Fibroblast of skin of scalp (primary cell): Measurements from ENCODE around the gene DDC.
"Not testable (repeated sequence)": the region's sequence is repeated elsewhere in the genome, so short reads cannot be mapped to it uniquely, and the experiment has no call there.

ENCODE experiments used
- DNase-seq: peaks from one replicate; pipeline ENCODE4 v3.0.0-alpha.2; 2013

DDC gene

DNA sequence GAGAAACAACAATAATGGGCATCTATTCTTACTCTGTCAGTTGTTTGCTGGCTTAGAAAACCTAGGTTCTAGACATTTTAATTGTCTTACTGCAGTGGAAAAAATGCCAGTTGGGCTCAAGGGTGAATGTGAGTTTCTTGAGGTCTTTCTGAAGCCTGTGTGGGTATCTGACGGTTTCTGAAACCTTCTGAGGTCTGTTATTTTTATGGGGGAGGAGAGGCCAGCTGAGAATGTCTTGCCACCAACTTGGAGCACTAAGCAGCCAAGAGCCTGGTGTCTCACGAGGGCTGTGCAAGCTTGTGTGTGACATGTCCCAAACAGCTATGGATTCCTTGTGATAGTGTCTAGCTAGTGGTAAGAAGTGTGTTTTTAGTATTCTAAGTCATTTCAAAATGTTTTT, 24.2 kb upstream of the DDC start:
- no peak for DNase-seq

DNA sequence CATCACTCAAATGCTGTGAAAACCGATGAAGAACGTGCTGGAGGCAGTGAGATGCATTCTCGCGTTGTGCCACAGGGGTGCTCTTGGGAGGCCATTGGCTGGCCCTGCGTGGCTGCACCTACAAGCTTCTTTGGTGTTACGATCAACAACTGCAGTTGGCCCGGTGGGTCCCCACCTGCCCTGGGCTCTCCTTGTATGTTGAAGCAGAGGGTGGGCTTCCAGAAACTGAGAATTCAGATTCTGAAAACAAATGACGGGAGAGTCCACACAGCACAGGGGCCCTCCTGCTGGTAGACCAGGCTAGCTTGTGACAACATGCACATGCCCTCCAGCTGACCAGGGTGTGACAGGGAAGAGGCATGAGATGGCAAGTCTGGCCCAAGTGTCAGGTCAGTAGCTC, 23.7 kb upstream of the DDC start:
- DNase-seq, result no peak

DNA sequence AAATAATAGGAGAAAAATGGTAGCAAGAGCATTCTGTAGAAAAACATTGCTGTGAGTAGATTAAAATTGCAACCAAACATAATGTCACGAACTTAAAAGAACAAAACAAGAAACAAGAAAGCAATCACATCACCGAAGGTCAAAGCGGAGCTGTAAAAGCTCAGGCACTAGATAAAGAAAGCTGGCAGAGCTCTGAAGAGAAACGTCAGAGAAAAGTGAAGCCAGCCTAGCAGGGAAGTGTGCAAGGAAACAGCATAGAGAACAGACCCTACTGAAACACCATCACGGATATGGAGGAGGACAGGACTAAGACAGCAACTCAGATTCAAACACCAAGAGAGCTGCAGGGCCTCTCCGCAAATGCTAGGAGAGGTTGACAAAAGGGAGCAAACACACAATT, 22.5 kb upstream of the DDC start:
- DNase-seq, result no peak

GRCh38 chr7:50584793-50585408, 19.7 kb upstream of the DDC start:
- no peak for DNase-seq

DNA sequence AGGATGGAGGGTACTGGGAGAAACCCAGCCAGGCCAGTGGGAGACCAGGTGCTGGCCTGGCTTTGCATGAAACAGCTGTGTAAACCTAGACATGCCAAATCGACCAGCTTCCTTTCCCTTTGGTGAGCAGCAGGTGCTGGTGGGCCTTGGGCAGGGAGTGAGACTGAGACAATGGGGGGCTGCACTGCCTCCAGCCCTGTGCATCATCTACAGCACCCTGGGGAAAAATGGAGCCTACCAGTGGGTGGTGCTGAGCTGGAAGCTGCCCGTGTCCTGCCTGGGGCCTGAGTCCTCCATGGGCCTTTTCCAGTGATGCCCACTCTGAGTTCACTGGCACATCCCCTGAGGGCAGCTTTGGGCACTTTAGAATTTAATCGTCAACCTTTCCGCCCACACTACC, 19.2 kb upstream of the DDC start:
- DNase-seq, result no peak

DNA sequence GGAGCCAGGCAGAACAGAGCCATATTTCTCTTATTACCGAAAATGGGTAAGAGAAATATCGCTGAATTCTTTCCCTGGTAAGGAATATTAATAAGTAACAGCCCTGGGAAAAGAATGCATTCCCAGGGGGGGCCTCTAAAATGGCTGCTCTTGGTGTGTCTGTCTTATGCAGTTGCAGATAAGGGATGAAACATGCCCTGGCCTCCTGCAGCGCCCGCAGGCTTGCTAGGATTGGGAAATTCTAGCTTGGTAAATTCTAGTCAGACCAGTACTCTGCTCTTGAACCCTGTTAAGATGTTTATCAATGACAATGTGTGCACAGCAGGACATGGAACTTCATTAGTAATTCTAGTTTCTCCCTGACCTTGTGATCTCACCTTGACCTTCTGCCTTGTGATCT, 18.1 kb upstream of the DDC start:
- not testable (repeated sequence) for DNase-seq

GRCh38 chr7:50582271-50582670, 17.1 kb upstream of the DDC start:
- not testable (repeated sequence) for DNase-seq

DNA sequence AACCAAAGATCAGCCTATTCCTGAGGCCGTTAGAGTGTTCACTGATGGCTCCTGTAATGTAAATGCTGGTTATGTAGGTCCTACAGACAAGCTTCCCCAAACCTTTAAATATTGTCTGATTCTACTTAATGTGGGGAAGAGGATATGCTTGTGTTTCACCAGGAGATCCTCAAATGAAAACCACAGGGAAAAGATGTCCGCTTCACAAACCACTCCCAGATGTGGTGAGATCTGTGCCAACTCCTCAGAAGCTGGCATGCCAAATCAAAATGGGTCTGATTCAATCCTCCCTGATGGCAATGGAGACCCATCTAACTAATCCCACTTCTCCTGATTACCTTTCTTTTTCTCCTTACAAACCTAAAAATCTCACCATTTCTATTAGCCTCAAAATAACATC, 15.5 kb upstream of the DDC start:
- not testable (repeated sequence) for DNase-seq

DNA sequence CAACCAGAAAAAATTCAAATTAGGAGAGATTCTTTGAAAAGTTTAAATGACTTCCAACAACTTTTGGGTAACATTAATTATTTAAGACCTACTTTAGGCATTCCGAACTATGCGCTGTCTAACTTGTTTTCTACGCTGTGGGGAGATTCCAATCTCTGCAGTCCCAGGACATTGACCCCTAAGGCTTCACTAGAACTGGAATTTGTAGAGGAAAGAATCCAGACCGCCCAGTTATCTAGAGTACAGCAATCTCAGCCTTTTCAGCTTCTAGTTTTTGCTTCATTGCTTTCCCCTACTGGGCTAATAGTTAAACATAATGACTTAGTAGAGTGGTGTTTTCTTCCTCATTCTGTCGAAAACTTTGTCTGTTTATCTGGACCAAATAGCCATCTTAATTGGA, 14.9 kb upstream of the DDC start:
- DNase-seq, result no peak

GRCh38 chr7:50578105-50578504, 12.9 kb upstream of the DDC start:
- not testable (repeated sequence) for DNase-seq

DNA sequence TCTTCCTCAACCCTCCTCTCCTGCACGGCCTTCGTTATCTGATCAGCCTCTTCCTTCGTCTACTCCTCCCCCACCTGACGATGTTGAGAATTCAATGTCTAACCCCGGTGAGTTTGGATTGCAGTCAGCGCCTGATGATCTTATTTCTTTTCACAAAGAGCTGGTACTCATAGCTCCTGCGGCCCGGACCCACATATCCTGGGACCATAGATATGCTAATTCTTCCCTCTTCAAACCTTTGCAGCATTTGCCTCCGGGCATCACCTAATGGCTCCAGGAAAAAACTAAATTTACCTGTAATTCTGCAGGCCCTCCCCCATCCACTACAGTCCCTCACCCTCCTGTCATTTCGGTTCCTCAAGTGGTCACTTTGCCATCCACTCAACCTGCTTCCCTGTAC, 12.4 kb upstream of the DDC start:
- DNase-seq, result no peak

GRCh38 chr7:50576388-50576787, 11.2 kb upstream of the DDC start:
- DNase-seq, result not testable (repeated sequence)

DNA sequence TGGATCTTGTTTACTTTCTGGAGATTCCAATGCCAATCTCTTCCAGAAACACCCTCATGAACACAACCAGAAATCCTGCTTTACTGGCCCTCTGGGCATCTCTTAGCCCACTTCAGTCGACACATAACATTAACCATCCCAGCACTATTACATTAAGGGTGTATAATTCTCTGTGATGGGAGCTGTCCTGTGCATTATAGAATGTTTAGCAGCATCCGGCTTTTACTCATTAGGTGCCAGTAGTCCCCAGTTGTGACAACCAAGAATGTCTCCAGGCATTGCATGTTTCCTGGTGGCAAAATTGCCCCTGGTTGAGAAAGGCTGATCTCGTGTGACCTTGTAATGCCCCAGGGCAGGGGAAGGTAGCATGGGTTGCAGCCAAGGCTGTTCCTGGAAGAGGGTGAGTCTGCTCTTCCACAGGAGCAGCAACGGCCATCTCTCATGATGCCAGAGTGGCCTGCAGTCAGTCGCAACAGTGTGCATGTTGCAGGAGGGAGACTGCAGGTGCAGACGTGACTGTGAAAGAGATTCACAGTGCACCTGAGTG, 2.6 kb upstream of the DDC start:
- no peak for DNase-seq

DNA sequence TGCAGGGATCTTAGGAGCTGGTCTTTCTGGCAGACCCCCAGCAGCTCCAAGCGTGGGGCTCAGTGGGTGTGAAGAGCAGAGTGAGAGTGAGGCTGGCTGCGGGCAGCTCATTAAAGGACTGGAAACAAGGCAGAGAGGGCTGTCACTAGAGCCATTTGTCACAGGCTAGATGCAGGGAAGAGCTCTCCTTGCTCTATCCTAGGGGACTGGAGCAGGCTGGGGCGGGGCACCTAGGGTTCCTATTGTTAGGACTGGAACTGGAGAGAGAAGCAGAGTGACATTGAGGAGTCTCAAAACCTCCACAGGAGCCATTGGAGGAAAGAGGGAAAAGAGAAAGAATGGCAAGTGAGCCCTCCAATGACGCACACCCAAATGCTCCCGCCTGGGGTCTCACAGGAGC, 772 bp upstream of the DDC start:
- DNase-seq, result no peak

DNA sequence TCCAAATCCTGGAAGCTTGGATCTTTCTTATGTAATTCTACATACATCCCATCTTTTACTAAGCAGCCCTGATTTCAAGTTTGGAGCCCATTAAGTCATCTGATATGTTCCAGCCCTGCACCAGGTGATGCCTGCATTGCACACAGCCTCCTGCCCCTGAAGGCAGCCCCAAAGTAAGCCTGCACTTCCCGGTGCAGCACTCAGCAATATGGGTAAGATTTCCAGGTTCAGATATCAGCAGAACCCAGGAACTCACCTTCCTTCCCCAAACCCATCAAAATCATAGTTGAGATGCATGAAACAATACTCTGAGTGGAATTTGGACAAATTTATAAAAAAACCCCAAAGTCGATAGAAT, 333 bp upstream of the DDC start:
- no peak for DNase-seq

GRCh38 chr7:50564171-50564570, 1.0 kb downstream of the DDC start:
- DNase-seq, result no peak

GRCh38 chr7:50562136-50562535, 3.1 kb downstream of the DDC start:
- DNase-seq, result no peak

DNA sequence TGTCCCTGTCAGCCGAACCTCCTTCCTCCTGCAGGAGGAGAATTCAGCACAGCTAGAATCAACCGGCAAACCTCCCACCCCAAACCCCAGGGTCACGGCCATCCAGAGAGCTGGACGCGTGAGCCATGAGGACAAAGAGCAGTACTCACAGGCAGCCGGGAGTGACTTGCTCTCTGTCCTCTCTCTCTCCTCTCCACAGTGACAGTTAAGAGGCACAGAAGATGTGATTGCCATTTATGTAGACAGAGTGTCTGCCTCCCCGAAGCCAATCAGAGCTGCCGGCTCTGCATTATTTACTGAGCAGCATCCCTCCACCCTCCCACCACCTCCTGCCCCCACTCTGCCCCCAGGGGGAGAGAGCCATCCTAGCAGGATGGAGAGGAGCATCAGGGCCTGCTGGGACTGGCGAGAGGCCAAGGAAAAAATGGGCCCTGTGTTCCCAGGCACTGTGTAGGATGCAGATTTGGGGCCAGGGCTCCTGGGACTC, 4.3 kb downstream of the DDC start:
- no peak for DNase-seq

DNA sequence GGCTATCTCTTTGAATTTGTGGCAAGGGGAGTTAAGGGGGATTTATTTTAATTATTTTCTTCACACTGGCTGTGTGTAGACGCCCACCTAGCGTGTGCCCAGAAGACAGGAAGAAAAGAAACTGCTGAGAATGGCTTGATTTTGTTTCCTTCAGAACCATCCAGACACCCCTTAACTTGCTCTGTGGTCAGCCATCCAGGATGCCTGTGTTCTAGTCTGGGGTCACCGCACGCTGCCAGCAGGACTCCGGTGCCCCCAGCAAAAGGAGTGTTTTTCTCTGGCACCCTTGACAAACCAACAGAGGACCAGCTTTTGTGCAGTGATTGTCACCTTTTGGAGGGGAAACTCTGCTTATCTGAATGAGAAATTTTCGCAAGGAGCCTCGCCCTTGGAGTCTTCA, 5.3 kb downstream of the DDC start:
- no peak for DNase-seq

- no peak for DNase-seq
These were observed 6.7 kb downstream of the DDC start for GRCh38 chr7:50558294-50559053.

- DNase-seq, result no peak
These were observed 8.1 kb downstream of the DDC start for GRCh38 chr7:50557099-50557498.

GRCh38 chr7:50556247-50556991, 8.8 kb downstream of the DDC start:
- no peak for DNase-seq

GRCh38 chr7:50555594-50556140, 9.5 kb downstream of the DDC start:
- no peak for DNase-seq
